H9 (cell line): ENCODE results near the gene RNF26. TPM values are rescaled to one million over a fixed set of nuclear protein-coding genes. Genes with fewer than 3 reads are reported as not detected.

Experiments used
- DNase-seq: peaks from one replicate; pipeline ENCODE4 v3.0.0-alpha.2; 2017
- H2AFZ ChIP-seq: one replicate; pipeline ENCODE4 v1.6.1; 2013; ENCODE audit warnings: mild to moderate bottlenecking, low read length, control low read depth, moderate library complexity
- H2AK5ac ChIP-seq: 2 replicates; pipeline ENCODE4 v1.6.1; 2013; ENCODE audit warnings: low read length, control low read depth, mixed read lengths; ENCODE audit not compliant: insufficient read length
- H2BK120ac ChIP-seq: one replicate; pipeline ENCODE4 v1.6.1; 2013; ENCODE audit warnings: low read depth, mild to moderate bottlenecking, low read length, control low read depth, inconsistent platforms; ENCODE audit not compliant: poor library complexity, severe bottlenecking
- H2BK12ac ChIP-seq: 2 replicates; pipeline ENCODE4 v1.6.1; 2013; ENCODE audit warnings: low read length, control low read depth, mixed read lengths, low read depth; ENCODE audit not compliant: insufficient read length
- H2BK15ac ChIP-seq: 2 replicates; pipeline ENCODE4 v1.6.1; 2013; ENCODE audit warnings: low read depth, low read length, control low read depth
- H2BK20ac ChIP-seq: one replicate; pipeline ENCODE4 v1.6.1; 2013; ENCODE audit warnings: low read depth, mild to moderate bottlenecking, low read length, control low read depth, inconsistent platforms; ENCODE audit not compliant: poor library complexity, severe bottlenecking
- H2BK5ac ChIP-seq: 2 replicates; pipeline ENCODE4 v1.6.1; 2013; ENCODE audit warnings: low read length, control low read depth, mixed read lengths; ENCODE audit not compliant: insufficient read length
- H3K14ac ChIP-seq: 2 replicates; pipeline ENCODE4 v1.6.1; 2013; ENCODE audit warnings: low read length, control low read depth; ENCODE audit not compliant: insufficient read depth
- H3K18ac ChIP-seq: 2 replicates; pipeline ENCODE4 v1.6.1; 2013; ENCODE audit warnings: low read depth, mild to moderate bottlenecking, mixed read lengths, low read length, control low read depth; ENCODE audit not compliant: insufficient read length
- H3K23ac ChIP-seq: 2 replicates; pipeline ENCODE4 v1.6.1; 2013; ENCODE audit warnings: low read length, control low read depth, mixed read lengths, low read depth; ENCODE audit not compliant: insufficient read length
- H3K23me2 ChIP-seq: 2 replicates; pipeline ENCODE4 v1.6.1; 2013; ENCODE audit warnings: low read depth, mild to moderate bottlenecking, mixed read lengths, low read length, control low read depth; ENCODE audit not compliant: insufficient read length, poor library complexity, severe bottlenecking
- H3K27ac ChIP-seq: 2 replicates; pipeline ENCODE4 v1.5.1; 2013; ENCODE audit warnings: low read length, control low read depth, mixed read lengths, low read depth; ENCODE audit not compliant: insufficient read length
- H3K27me3 ChIP-seq: 2 replicates; pipeline ENCODE4 v1.6.1; 2013; ENCODE audit warnings: low read length, control low read depth, inconsistent platforms; ENCODE audit not compliant: insufficient read depth
- H3K4ac ChIP-seq: 2 replicates; pipeline ENCODE4 v1.6.1; 2013; ENCODE audit warnings: low read depth, mild to moderate bottlenecking, control low read depth, inconsistent platforms, low read length, moderate library complexity
- H3K4me1 ChIP-seq: 2 replicates; pipeline ENCODE4 v1.6.1; 2013; ENCODE audit warnings: low read length, control low read depth, inconsistent platforms; ENCODE audit not compliant: insufficient read depth
- H3K4me2 ChIP-seq: 2 replicates; pipeline ENCODE4 v1.6.1; 2013; ENCODE audit warnings: low read length, control low read depth, mixed read lengths; ENCODE audit not compliant: insufficient read length, insufficient read depth
- H3K56ac ChIP-seq: 2 replicates; pipeline ENCODE4 v1.6.1; 2013; ENCODE audit warnings: low read depth, mild to moderate bottlenecking, mixed read lengths, low read length, control low read depth; ENCODE audit not compliant: insufficient read length
- H3K79me1 ChIP-seq: 2 replicates; pipeline ENCODE4 v1.6.1; 2013; ENCODE audit warnings: low read depth, mild to moderate bottlenecking, moderate library complexity, low read length, control low read depth, inconsistent platforms; ENCODE audit not compliant: insufficient read depth, poor library complexity, severe bottlenecking
- H3K79me2 ChIP-seq: 2 replicates; pipeline ENCODE4 v1.6.1; 2013; ENCODE audit warnings: low read length, control low read depth, inconsistent platforms; ENCODE audit not compliant: insufficient read depth
- H3K9ac ChIP-seq: 2 replicates; pipeline ENCODE4 v1.6.1; 2013; ENCODE audit warnings: low read length, control low read depth, mixed read lengths; ENCODE audit not compliant: insufficient read length; ENCODE audit errors: extremely low read depth
- H3K9me3 ChIP-seq: one replicate; pipeline ENCODE4 v1.6.1; 2013; ENCODE audit warnings: low read depth, low read length, inconsistent platforms; ENCODE audit not compliant: control insufficient read depth
- H3T11ph ChIP-seq: one replicate; pipeline ENCODE4 v1.6.1; 2013; ENCODE audit warnings: mild to moderate bottlenecking, low read length, control low read depth, inconsistent platforms
- H4K20me1 ChIP-seq: one replicate; pipeline ENCODE4 v1.6.1; 2013; ENCODE audit not compliant: control insufficient read depth, insufficient read length, insufficient read depth
- H4K5ac ChIP-seq: 2 replicates; pipeline ENCODE4 v1.6.1; 2013; ENCODE audit warnings: low read depth, mild to moderate bottlenecking, mixed read lengths, low read length, control low read depth; ENCODE audit not compliant: insufficient read length
- H4K8ac ChIP-seq: replicated peaks from 2 replicates; pipeline ENCODE4 v1.6.1; 2013; ENCODE audit warnings: low read length, control low read depth, mixed read lengths, low read depth; ENCODE audit not compliant: insufficient read length
- H4K91ac ChIP-seq: 2 replicates; pipeline ENCODE4 v1.6.1; 2013; ENCODE audit warnings: low read depth, mild to moderate bottlenecking, moderate library complexity, mixed read lengths, low read length, control low read depth; ENCODE audit not compliant: insufficient read length
- H3K27ac Mint-ChIP-seq, 3 experiments: 2 replicates in 2 of 3; 3 replicates in 1 of 3; pipeline ENCODE4 v1.8.0; 2020 to 2021; ENCODE audit warnings: mixed read lengths in 3 of 3, mild to moderate bottlenecking in 1 of 3, moderate library complexity in 1 of 3
- H3K27me3 Mint-ChIP-seq: 2 replicates; pipeline ENCODE4 v1.8.0; 2021; ENCODE audit warnings: low read depth, mild to moderate bottlenecking, moderate library complexity, mixed read lengths
- H3K36me3 Mint-ChIP-seq, 3 experiments: 2 replicates in 2 of 3; 3 replicates in 1 of 3; pipeline ENCODE4 v1.8.0; 2020 to 2021; ENCODE audit warnings: low read depth in 3 of 3, mixed read lengths in 3 of 3; ENCODE audit not compliant: insufficient read depth in 1 of 3
- H3K4me1 Mint-ChIP-seq, 2 experiments: 2 replicates each; pipeline ENCODE4 v1.8.0; 2020; ENCODE audit warnings: mixed read lengths in 2 of 2
- H3K4me3 Mint-ChIP-seq, 2 experiments: 2 replicates in 1 of 2; 3 replicates in 1 of 2; pipeline ENCODE4 v1.8.0; 2020 to 2021; ENCODE audit warnings: mild to moderate bottlenecking in 2 of 2, mixed read lengths in 2 of 2, moderate library complexity in 1 of 2
- H3K9me3 Mint-ChIP-seq, 2 experiments: 2 replicates in 1 of 2; 3 replicates in 1 of 2; pipeline ENCODE4 v1.8.0; 2020; ENCODE audit warnings: mild to moderate bottlenecking in 2 of 2, mixed read lengths in 2 of 2, moderate library complexity in 1 of 2
- WGBS: extraction: QIAGEN DNeasy Blood & Tissue Kit; methylation state at CpG from one replicate; pipeline ENCODE4 v1.1.7; 2013; ENCODE audit warnings: missing lambda C conversion rate, low lambda C conversion rate, mixed read lengths; ENCODE audit not compliant: insufficient read length; ENCODE audit errors: extremely low coverage; 5-methylcytosine and 5-hydroxymethylcytosine counted together
- total RNA-seq: library from RNA; stranded (reverse); gene quantifications from 2 replicates; pipeline ENCODE4 v1.2.1, GENCODE V29; 2021
- TF ChIP-seq, protein P1 (sequence below): fragments of 200-600 bp; sonication (generic); conservative IDR thresholded peaks from 3 replicates; pipeline ENCODE4 v1.8.0; 2021; ENCODE audit warnings: antibody characterized with exemption, mild to moderate bottlenecking

Gene RNF26
- total RNA-seq, 1 experiment from 2014 or later = 57.6 TPM

DNA sequence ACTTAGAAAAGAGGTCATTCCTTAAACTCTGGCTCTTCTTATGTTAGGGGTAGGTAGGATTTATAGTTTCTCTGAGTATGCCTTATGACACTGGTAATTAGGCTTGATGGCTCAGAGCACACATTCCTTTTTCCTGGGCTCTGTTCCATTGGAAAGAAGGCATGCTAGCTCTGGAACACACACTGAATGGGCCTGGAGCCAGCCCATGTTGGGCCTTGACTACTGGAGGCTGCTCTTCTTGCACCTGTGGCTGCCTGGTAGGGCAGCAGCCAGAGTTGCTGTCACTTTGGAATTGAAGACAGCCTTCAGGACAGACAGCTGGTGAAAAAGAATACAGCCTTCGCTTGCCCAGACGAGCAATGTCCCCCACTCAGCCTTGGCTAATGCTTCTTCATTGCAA lies 35.6 kb upstream of the RNF26 start:
- Histone ChIP-seq H3K4me1 (no peaks in the 10 kb centered on the region), H2BK120ac (no peak overlapping the region), H2BK15ac (no peak overlapping the region), H4K8ac (no peak overlapping the region), H3K79me2 (no peaks in the 10 kb centered on the region), H4K91ac (no peak overlapping the region), H2AK5ac (no peak overlapping the region), H3K9me3 (no peaks in the 10 kb centered on the region), H2BK5ac (no peak overlapping the region), H3K79me1 (no peaks in the 10 kb centered on the region), H3K9ac (no peak overlapping the region), H3K14ac (no peak overlapping the region), H3K23me2 (no peaks in the 10 kb centered on the region), H2BK20ac (no peak overlapping the region), H3K27me3 (no peaks in the 10 kb centered on the region), H3K27ac (no peak overlapping the region), H2AFZ (no peak overlapping the region), H2BK12ac (no peak overlapping the region), H3K23ac (no peak overlapping the region), H3K4ac (no peak overlapping the region), H4K20me1 (no peaks in the 10 kb centered on the region), H3K56ac (no peak overlapping the region), H4K5ac (no peak overlapping the region), H3K4me2 (no peak overlapping the region), H3K18ac (no peak overlapping the region), H3T11ph (no peak overlapping the region)
- TF ChIP-seq, protein P1, sequence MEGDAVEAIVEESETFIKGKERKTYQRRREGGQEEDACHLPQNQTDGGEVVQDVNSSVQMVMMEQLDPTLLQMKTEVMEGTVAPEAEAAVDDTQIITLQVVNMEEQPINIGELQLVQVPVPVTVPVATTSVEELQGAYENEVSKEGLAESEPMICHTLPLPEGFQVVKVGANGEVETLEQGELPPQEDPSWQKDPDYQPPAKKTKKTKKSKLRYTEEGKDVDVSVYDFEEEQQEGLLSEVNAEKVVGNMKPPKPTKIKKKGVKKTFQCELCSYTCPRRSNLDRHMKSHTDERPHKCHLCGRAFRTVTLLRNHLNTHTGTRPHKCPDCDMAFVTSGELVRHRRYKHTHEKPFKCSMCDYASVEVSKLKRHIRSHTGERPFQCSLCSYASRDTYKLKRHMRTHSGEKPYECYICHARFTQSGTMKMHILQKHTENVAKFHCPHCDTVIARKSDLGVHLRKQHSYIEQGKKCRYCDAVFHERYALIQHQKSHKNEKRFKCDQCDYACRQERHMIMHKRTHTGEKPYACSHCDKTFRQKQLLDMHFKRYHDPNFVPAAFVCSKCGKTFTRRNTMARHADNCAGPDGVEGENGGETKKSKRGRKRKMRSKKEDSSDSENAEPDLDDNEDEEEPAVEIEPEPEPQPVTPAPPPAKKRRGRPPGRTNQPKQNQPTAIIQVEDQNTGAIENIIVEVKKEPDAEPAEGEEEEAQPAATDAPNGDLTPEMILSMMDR = no peak
- Mint-ChIP-seq H3K9me3 (no peaks in the 10 kb centered on the region), H3K36me3 (peaks cover 26 to 75% (median 73%) of the 10 kb centered on the region in 3 experiments; a peak in 6 of 7 replicates), H3K27ac (no peak overlapping the region; a peak in 1 of 7 replicates), H3K27me3 (no peaks in the 10 kb centered on the region), H3K4me1 (no peaks in the 10 kb centered on the region), H3K4me3 (no peak overlapping the region)
- no CpG with 5 or more reads among the region's 2 CpGs for WGBS
- no peak for DNase-seq
